PC-9 (cell line): Measurements from ENCODE around the gene ANKRD36C. TPM values are rescaled to one million over a fixed set of nuclear protein-coding genes. Genes with fewer than 3 reads are reported as not detected.
"Not testable (repeated sequence)": the region's sequence is repeated elsewhere in the genome, so short reads cannot be mapped to it uniquely, and the experiment has no call there.

Experiments used
- BruUV-seq: library from RNA; stranded (reverse); fragments of 400-500 nt; replicated peaks from 2 replicates; lab custom pipeline; 2021; lab: Mats Ljungman, UMichigan
- CTCF ChIA-PET: fragments of 300-600 bp; sonication (Branson Sonifier 250); formaldehyde crosslinking; loops from one replicate; lab custom pipeline; 2022; ENCODE audit warnings: antibody characterized with exemption; lab: Charles Lee
- POLR2A ChIA-PET: fragments of 300-600 bp; sonication (Branson Sonifier 250); formaldehyde crosslinking; loops from one replicate; lab custom pipeline; 2022; ENCODE audit warnings: antibody characterized with exemption; ENCODE audit not compliant: unreplicated experiment; lab: Charles Lee
- DNase-seq, 2 experiments: peaks; one replicate each; pipeline versions ENCODE4 v3.0.0 to v3.0.0-alpha.2; 2015 to 2022; ENCODE audit warnings: mixed read lengths in 1 of 2
- H2AFZ ChIP-seq: fragments of 200-600 bp; sonication (generic); 2 replicates; pipeline ENCODE4 v1.8.1; 2017; ENCODE audit warnings: antibody characterized with exemption
- H3F3A ChIP-seq: fragments of 200-600 bp; sonication (generic); 2 replicates; pipeline ENCODE4 v1.8.1; 2017; ENCODE audit warnings: antibody characterized with exemption, mild to moderate bottlenecking, low read depth; ENCODE audit not compliant: insufficient read depth
- H3K27ac ChIP-seq: fragments of 200-600 bp; sonication (generic); 2 replicates; pipeline ENCODE4 v1.6.1; 2016; ENCODE audit warnings: mixed run types
- H3K27me3 ChIP-seq: fragments of 200-600 bp; sonication (generic); 2 replicates; pipeline ENCODE4 v1.6.1; 2016; ENCODE audit warnings: low read depth, mixed run types; ENCODE audit not compliant: insufficient read depth
- H3K36me3 ChIP-seq: fragments of 200-600 bp; sonication (generic); 2 replicates; pipeline ENCODE4 v1.6.1; 2016; ENCODE audit warnings: low read depth, mixed run types
- H3K4me1 ChIP-seq: fragments of 200-600 bp; sonication (generic); replicated peaks from 2 replicates; pipeline ENCODE4 v1.6.1; 2016; ENCODE audit warnings: mixed run types; ENCODE audit not compliant: insufficient read depth
- H3K4me2 ChIP-seq: fragments of 200-600 bp; sonication (generic); 2 replicates; pipeline ENCODE4 v1.6.1; 2017; ENCODE audit warnings: mixed run types
- H3K4me3 ChIP-seq: fragments of 200-600 bp; sonication (generic); 2 replicates; pipeline ENCODE4 v1.6.1; 2016; ENCODE audit warnings: mixed run types
- H3K79me2 ChIP-seq: fragments of 200-600 bp; sonication (generic); 2 replicates; pipeline ENCODE4 v1.6.1; 2017; ENCODE audit warnings: low read depth, mixed run types
- H3K9me2 ChIP-seq: fragments of 200-600 bp; sonication (generic); 2 replicates; pipeline ENCODE4 v1.8.1; 2017; ENCODE audit warnings: mild to moderate bottlenecking; ENCODE audit not compliant: insufficient read depth
- H3K9me3 ChIP-seq: fragments of 200-600 bp; sonication (generic); 2 replicates; pipeline ENCODE4 v1.8.1; 2016; ENCODE audit warnings: low read depth; ENCODE audit not compliant: insufficient read depth
- H4K20me1 ChIP-seq: fragments of 200-600 bp; sonication (generic); 2 replicates; pipeline ENCODE4 v1.8.1; 2017; ENCODE audit not compliant: insufficient read depth
- intact Hi-C: fragments of 100-400 bp; cut with micrococcal nuclease; formaldehyde crosslinking; loops from one replicate; pipeline ENCODE4 v1.10.0; 2022; ENCODE audit not compliant: unreplicated experiment
- total RNA-seq: library from RNA; stranded (reverse); gene quantifications from 2 replicates; pipeline ENCODE4 v1.2.3, GENCODE V29; 2021

ANKRD36C gene
- total RNA-seq, 1 experiment from 2014 or later = 28.3 TPM

DNA sequence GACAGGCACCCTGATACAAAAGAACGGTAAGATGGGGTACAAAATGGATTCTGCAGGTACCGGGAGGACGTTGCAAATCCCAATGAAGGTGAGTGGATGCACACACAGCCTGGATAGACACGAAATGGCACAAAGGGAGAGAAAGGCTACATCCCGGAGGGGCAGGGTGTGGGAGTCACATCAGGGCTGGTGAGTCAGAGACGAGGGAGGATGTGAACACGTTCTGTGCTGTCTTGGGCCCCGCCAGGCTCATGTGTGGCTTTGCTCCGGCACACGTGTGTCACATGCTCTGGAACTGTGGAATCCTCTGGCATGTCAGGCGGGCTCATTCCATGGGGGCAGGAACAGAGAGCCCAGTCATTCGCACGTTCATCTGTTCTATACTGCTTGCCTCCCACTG, 203.0 kb downstream of the ANKRD36C start:
- intact Hi-C loops, H3K36me3 ChIP-seq, H3K27ac ChIP-seq, H3K79me2 ChIP-seq, H3K9me3 ChIP-seq, H4K20me1 ChIP-seq, H3K4me1 ChIP-seq, H3K4me3 ChIP-seq, BruUV-seq, POLR2A ChIA-PET, CTCF ChIA-PET, H3K4me2 ChIP-seq, H2AFZ ChIP-seq, DNase-seq, H3F3A ChIP-seq, H3K27me3 ChIP-seq, H3K9me2 ChIP-seq: not testable (repeated sequence)

Other genes starting within 250 kb of the ANKRD36C start
- gene GPAT2, start 43.1 kb upstream of the ANKRD36C start, total RNA-seq = 9.1 and 11.0 TPM in 2 replicates
- 0.26 and 0.55 TPM in 2 replicates for gene ADRA2B, start 124.7 kb upstream of the ANKRD36C start, total RNA-seq
- gene ASTL, start 146.7 kb upstream of the ANKRD36C start, total RNA-seq = not detected in 2 replicates
- 4.0 and 5.2 TPM in 2 replicates for gene DUSP2, start 153.6 kb upstream of the ANKRD36C start, total RNA-seq
- gene STARD7, start 217.0 kb upstream of the ANKRD36C start, total RNA-seq = 171 and 189 TPM in 2 replicates